ENCODE measurements around the gene RAB25.
"Not testable (repeated sequence)": the region's sequence is repeated elsewhere in the genome, so short reads cannot be mapped to it uniquely, and the experiment has no call there.

RAB25 gene

GRCh38 chr1:156060937-156061636 is at the start of gene RAB25:
Gene RAB25, plus strand, starts transcription at chr1:156061160. Its CDS starts 241 bp downstream, at chr1:156061401.
- DNase-seq (ENCODE audit: extremely low spot score, insufficient read length, low read depth) (no peak), FAIRE-seq (no peak)

- DNase-seq (ENCODE audit: extremely low spot score, insufficient read length, low read depth) (no peak), FAIRE-seq (peak; percentile 89)
Measured at GRCh38 chr1:156012051-156012817, 48.7 kb upstream of the RAB25 start.

- FAIRE-seq (no peak), DNase-seq (ENCODE audit: extremely low spot score, insufficient read length, low read depth) (no peak)
Measured at GRCh38 chr1:156014829-156015228, 46.1 kb upstream of the RAB25 start.

GRCh38 chr1:156019946-156020292 is 41.0 kb upstream of the RAB25 start:
- no peak for DNase-seq (ENCODE audit: extremely low spot score, insufficient read length, low read depth)
- FAIRE-seq = no peak

- peak; percentile 96 for FAIRE-seq
- peak; percentile 97 for DNase-seq (ENCODE audit: extremely low spot score, insufficient read length, low read depth)
Measured at GRCh38 chr1:156020293-156021092, 40.5 kb upstream of the RAB25 start, which contains the start of gene SSR2. Gene SSR2, minus strand, starts transcription at chr1:156020951. Its CDS starts 784 bp downstream, at chr1:156020167.

- no peak for DNase-seq (ENCODE audit: extremely low spot score, insufficient read length, low read depth)
- no peak for FAIRE-seq
Measured at GRCh38 chr1:156021093-156021428, 39.9 kb upstream of the RAB25 start.

- no peak for DNase-seq (ENCODE audit: extremely low spot score, insufficient read length, low read depth)
- no peak for FAIRE-seq
Measured at GRCh38 chr1:156021954-156022353, 39.0 kb upstream of the RAB25 start.

- DNase-seq (ENCODE audit: extremely low spot score, insufficient read length, low read depth) = no peak
- no peak for FAIRE-seq
Measured at GRCh38 chr1:156024801-156025200, 36.2 kb upstream of the RAB25 start.

- no peak for FAIRE-seq
- no peak for DNase-seq (ENCODE audit: extremely low spot score, insufficient read length, low read depth)
Measured at GRCh38 chr1:156025876-156026275, 35.1 kb upstream of the RAB25 start.

GRCh38 chr1:156026588-156026987 is 34.4 kb upstream of the RAB25 start:
- DNase-seq (ENCODE audit: extremely low spot score, insufficient read length, low read depth) (no peak), FAIRE-seq (no peak)

GRCh38 chr1:156033011-156033410 is 27.9 kb upstream of the RAB25 start:
- DNase-seq (ENCODE audit: extremely low spot score, insufficient read length, low read depth) = no peak
- no peak for FAIRE-seq

GRCh38 chr1:156034991-156035390 is 26.0 kb upstream of the RAB25 start:
- DNase-seq (ENCODE audit: extremely low spot score, insufficient read length, low read depth); FAIRE-seq: not testable (repeated sequence)

GRCh38 chr1:156042828-156043227 is 18.1 kb upstream of the RAB25 start:
- no peak for FAIRE-seq
- DNase-seq (ENCODE audit: extremely low spot score, insufficient read length, low read depth) = no peak

- DNase-seq (ENCODE audit: extremely low spot score, insufficient read length, low read depth) = no peak
- no peak for FAIRE-seq
Measured at GRCh38 chr1:156045076-156045475, 15.9 kb upstream of the RAB25 start.

GRCh38 chr1:156048663-156049258 is 12.2 kb upstream of the RAB25 start:
- no peak for DNase-seq (ENCODE audit: extremely low spot score, insufficient read length, low read depth)
- FAIRE-seq = no peak

- FAIRE-seq (no peak), DNase-seq (ENCODE audit: extremely low spot score, insufficient read length, low read depth) (no peak)
Measured at GRCh38 chr1:156050376-156050775, 10.6 kb upstream of the RAB25 start.

- no peak for FAIRE-seq
- DNase-seq (ENCODE audit: extremely low spot score, insufficient read length, low read depth) = no peak
Measured at GRCh38 chr1:156051011-156051725, 9.8 kb upstream of the RAB25 start.

GRCh38 chr1:156052862-156053767 is 7.8 kb upstream of the RAB25 start:
- DNase-seq (ENCODE audit: extremely low spot score, insufficient read length, low read depth) (peak; percentile 58), FAIRE-seq (peak; percentile 35)

Data from GM18507 (cell line).